ENCODE measurements around the gene LTB4R.
A peak's percentile ranks its signal among the peaks of the same experiment; 100 is the strongest.

LTB4R gene

DNA sequence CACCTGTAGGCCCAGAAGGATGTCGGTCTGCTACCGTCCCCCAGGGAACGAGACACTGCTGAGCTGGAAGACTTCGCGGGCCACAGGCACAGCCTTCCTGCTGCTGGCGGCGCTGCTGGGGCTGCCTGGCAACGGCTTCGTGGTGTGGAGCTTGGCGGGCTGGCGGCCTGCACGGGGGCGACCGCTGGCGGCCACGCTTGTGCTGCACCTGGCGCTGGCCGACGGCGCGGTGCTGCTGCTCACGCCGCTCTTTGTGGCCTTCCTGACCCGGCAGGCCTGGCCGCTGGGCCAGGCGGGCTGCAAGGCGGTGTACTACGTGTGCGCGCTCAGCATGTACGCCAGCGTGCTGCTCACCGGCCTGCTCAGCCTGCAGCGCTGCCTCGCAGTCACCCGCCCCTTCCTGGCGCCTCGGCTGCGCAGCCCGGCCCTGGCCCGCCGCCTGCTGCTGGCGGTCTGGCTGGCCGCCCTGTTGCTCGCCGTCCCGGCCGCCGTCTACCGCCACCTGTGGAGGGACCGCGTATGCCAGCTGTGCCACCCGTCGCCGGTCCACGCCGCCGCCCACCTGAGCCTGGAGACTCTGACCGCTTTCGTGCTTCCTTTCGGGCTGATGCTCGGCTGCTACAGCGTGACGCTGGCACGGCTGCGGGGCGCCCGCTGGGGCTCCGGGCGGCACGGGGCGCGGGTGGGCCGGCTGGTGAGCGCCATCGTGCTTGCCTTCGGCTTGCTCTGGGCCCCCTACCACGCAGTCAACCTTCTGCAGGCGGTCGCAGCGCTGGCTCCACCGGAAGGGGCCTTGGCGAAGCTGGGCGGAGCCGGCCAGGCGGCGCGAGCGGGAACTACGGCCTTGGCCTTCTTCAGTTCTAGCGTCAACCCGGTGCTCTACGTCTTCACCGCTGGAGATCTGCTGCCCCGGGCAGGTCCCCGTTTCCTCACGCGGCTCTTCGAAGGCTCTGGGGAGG, at the start of gene LTB4R:
TSS of gene LTB4R (plus strand) at position 857 of the 959 bp plus-strand sequence. CDS start 4,150 bp downstream, outside the sequence.
- peak; percentile 88 for DNase-seq (ENCODE audit: extremely low read depth, insufficient read length)
- Histone ChIP-seq H3K27me3 (replicated peaks; ENCODE audit: control insufficient read depth, insufficient read depth, low read length) (no peaks in the 10 kb centered on the region), H3K36me3 (ENCODE audit: control insufficient read depth, insufficient read depth, low read length) (peaks cover 14% of the 10 kb centered on the region), H3K4me3 (replicated peaks; ENCODE audit: low read depth, low read length) (peak within 1 kb of the TSS; percentile 63)
- TF ChIP-seq, protein P1, sequence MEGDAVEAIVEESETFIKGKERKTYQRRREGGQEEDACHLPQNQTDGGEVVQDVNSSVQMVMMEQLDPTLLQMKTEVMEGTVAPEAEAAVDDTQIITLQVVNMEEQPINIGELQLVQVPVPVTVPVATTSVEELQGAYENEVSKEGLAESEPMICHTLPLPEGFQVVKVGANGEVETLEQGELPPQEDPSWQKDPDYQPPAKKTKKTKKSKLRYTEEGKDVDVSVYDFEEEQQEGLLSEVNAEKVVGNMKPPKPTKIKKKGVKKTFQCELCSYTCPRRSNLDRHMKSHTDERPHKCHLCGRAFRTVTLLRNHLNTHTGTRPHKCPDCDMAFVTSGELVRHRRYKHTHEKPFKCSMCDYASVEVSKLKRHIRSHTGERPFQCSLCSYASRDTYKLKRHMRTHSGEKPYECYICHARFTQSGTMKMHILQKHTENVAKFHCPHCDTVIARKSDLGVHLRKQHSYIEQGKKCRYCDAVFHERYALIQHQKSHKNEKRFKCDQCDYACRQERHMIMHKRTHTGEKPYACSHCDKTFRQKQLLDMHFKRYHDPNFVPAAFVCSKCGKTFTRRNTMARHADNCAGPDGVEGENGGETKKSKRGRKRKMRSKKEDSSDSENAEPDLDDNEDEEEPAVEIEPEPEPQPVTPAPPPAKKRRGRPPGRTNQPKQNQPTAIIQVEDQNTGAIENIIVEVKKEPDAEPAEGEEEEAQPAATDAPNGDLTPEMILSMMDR (IDR thresholded peaks at IDR 0.05; ENCODE audit: insufficient read depth, low read length, poor library complexity, severe bottlenecking), result no peak

DNA sequence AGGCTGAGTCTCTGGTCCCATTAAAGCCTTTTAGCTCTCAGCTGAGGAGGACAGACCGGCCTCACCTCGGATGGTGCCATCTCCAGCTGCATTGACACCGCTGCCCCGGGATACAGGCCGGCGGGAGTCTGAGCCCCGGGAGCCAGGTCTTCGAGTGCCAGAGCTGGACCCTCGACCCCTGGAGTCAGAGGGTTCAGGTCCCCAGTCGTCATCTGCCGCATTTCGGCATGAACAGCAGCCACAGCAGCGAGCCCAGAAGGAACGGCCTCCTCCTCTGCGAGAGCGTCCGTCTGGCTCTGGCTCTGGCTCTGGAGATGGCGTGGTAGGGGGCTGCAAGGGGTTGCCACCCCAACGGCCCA, 49.4 kb upstream of the LTB4R start:
- H3K27me3 ChIP-seq (replicated peaks; ENCODE audit: control insufficient read depth, insufficient read depth, low read length), result no peaks in the 10 kb centered on the region
- peaks cover 18% of the 10 kb centered on the region for H3K36me3 ChIP-seq (ENCODE audit: control insufficient read depth, insufficient read depth, low read length)
- TF ChIP-seq, protein P1 (IDR thresholded peaks at IDR 0.05; ENCODE audit: insufficient read depth, low read length, poor library complexity, severe bottlenecking), result no peak
- H3K4me3 ChIP-seq (replicated peaks; ENCODE audit: low read depth, low read length), result no peak overlapping the region
- DNase-seq (ENCODE audit: extremely low read depth, insufficient read length), result no peak

GRCh38 chr14:24262821-24263733, 48.2 kb upstream of the LTB4R start, which contains the start of gene TGM1:
TSS of gene TGM1 (minus strand) at chr14:24263177. CDS start at chr14:24262352, 825 bp downstream.
- Histone ChIP-seq H3K4me3 (replicated peaks; ENCODE audit: low read depth, low read length) (no peak within 1 kb of the TSS), H3K36me3 (ENCODE audit: control insufficient read depth, insufficient read depth, low read length) (peaks cover 21% of the 10 kb centered on the region), H3K27me3 (replicated peaks; ENCODE audit: control insufficient read depth, insufficient read depth, low read length) (no peaks in the 10 kb centered on the region)
- DNase-seq (ENCODE audit: extremely low read depth, insufficient read length), result no peak
- TF ChIP-seq, protein P1 (IDR thresholded peaks at IDR 0.05; ENCODE audit: insufficient read depth, low read length, poor library complexity, severe bottlenecking), result no peak

- DNase-seq (ENCODE audit: extremely low read depth, insufficient read length), result no peak
- H3K4me3 ChIP-seq (replicated peaks; ENCODE audit: low read depth, low read length), result no peak overlapping the region
- H3K36me3 ChIP-seq (ENCODE audit: control insufficient read depth, insufficient read depth, low read length), result peaks cover 23% of the 10 kb centered on the region
- no peaks in the 10 kb centered on the region for H3K27me3 ChIP-seq (replicated peaks; ENCODE audit: control insufficient read depth, insufficient read depth, low read length)
- TF ChIP-seq, protein P1 (IDR thresholded peaks at IDR 0.05; ENCODE audit: insufficient read depth, low read length, poor library complexity, severe bottlenecking), result no peak
Measured at GRCh38 chr14:24263848-24264247, 47.5 kb upstream of the LTB4R start.

GRCh38 chr14:24264298-24264697, 47.0 kb upstream of the LTB4R start:
- H3K4me3 ChIP-seq (replicated peaks; ENCODE audit: low read depth, low read length), result no peak overlapping the region
- H3K36me3 ChIP-seq (ENCODE audit: control insufficient read depth, insufficient read depth, low read length), result peaks cover 26% of the 10 kb centered on the region
- DNase-seq (ENCODE audit: extremely low read depth, insufficient read length), result no peak
- TF ChIP-seq, protein P1 (IDR thresholded peaks at IDR 0.05; ENCODE audit: insufficient read depth, low read length, poor library complexity, severe bottlenecking), result no peak
- no peaks in the 10 kb centered on the region for H3K27me3 ChIP-seq (replicated peaks; ENCODE audit: control insufficient read depth, insufficient read depth, low read length)

All from GM06990 (cell line).